ENCODE results near the gene TEX52.

- TF ChIP-seq CTCF (IDR thresholded peaks at IDR 0.05; ENCODE audit: low read length) = no peak
- TF ChIP-seq EZH2phosphoT487 (IDR thresholded peaks at IDR 0.05; ENCODE audit: low read length) = no peak
- TF ChIP-seq EZH2 (optimal IDR thresholded peaks at IDR 0.05; ENCODE audit: low read depth, low read length) = no peak
These were observed 15.7 kb downstream of the TEX52 start for GRCh38 chr12:2841056-2841650.
